Trophoblast cell (in vitro differentiated cells and primary cell): ENCODE results near the gene SMTN.

ENCODE experiments used
- DNase-seq, 2 donors: peaks; one replicate each; pipeline ENCODE4 v3.0.0-alpha.2; 2016
- H2AFZ ChIP-seq: 2 replicates; pipeline ENCODE4 v1.6.1; 2013; ENCODE audit warnings: low read length, moderate library complexity, mild to moderate bottlenecking; ENCODE audit not compliant: insufficient read depth, poor library complexity
- H2AK5ac ChIP-seq: 2 replicates; pipeline ENCODE4 v1.6.1; 2013; ENCODE audit warnings: mild to moderate bottlenecking, low read length
- H2BK120ac ChIP-seq: 2 replicates; pipeline ENCODE4 v1.6.1; 2013; ENCODE audit warnings: low read length, mild to moderate bottlenecking, moderate library complexity; ENCODE audit not compliant: insufficient read depth, poor library complexity
- H2BK12ac ChIP-seq: 2 replicates; pipeline ENCODE4 v1.6.1; 2013; ENCODE audit warnings: mild to moderate bottlenecking, low read length, moderate library complexity
- H2BK5ac ChIP-seq: 2 replicates; pipeline ENCODE4 v1.6.1; 2013; ENCODE audit warnings: low read length, low read depth, moderate library complexity, mild to moderate bottlenecking; ENCODE audit not compliant: poor library complexity
- H3K14ac ChIP-seq: 2 replicates; pipeline ENCODE4 v1.6.1; 2013; ENCODE audit warnings: mild to moderate bottlenecking, low read length
- H3K18ac ChIP-seq: 2 replicates; pipeline ENCODE4 v1.6.1; 2013; ENCODE audit warnings: mild to moderate bottlenecking, low read length
- H3K23ac ChIP-seq: 2 replicates; pipeline ENCODE4 v1.6.1; 2013; ENCODE audit warnings: low read length
- H3K27ac ChIP-seq: 2 replicates; pipeline ENCODE4 v1.5.1; 2013; ENCODE audit warnings: low read depth, mild to moderate bottlenecking, inconsistent platforms, low read length, moderate library complexity
- H3K27me3 ChIP-seq: 2 replicates; pipeline ENCODE4 v1.6.1; 2013; ENCODE audit warnings: inconsistent platforms, mild to moderate bottlenecking, low read length, moderate library complexity; ENCODE audit not compliant: insufficient read depth
- H3K36me3 ChIP-seq, 2 experiments: 1 replicate in 1 of 2; 2 replicates in 1 of 2; pipeline ENCODE4 v1.6.1; 2013; ENCODE audit warnings: low read length in 2 of 2, mild to moderate bottlenecking in 2 of 2, moderate library complexity in 1 of 2; ENCODE audit not compliant: insufficient read depth in 2 of 2, control insufficient read depth in 1 of 2
- H3K4ac ChIP-seq: 2 replicates; pipeline ENCODE4 v1.6.1; 2013; ENCODE audit warnings: low read depth, mild to moderate bottlenecking, low read length, moderate library complexity
- H3K4me1 ChIP-seq, 2 experiments: 1 replicate in 1 of 2; 2 replicates in 1 of 2; pipeline ENCODE4 v1.6.1; 2013; ENCODE audit warnings: low read length in 2 of 2, mild to moderate bottlenecking in 2 of 2, moderate library complexity in 1 of 2; ENCODE audit not compliant: insufficient read depth in 2 of 2, control insufficient read depth in 1 of 2
- H3K4me2 ChIP-seq: 2 replicates; pipeline ENCODE4 v1.6.1; 2013; ENCODE audit warnings: inconsistent platforms, mild to moderate bottlenecking, low read length, moderate library complexity
- H3K4me3 ChIP-seq: 2 replicates; pipeline ENCODE4 v1.5.1; 2013; ENCODE audit warnings: mild to moderate bottlenecking, low read depth, low read length, inconsistent platforms
- H3K79me1 ChIP-seq: one replicate; pipeline ENCODE4 v1.6.1; 2013; ENCODE audit warnings: low read length
- H3K79me2 ChIP-seq: 2 replicates; pipeline ENCODE4 v1.6.1; 2013; ENCODE audit warnings: low read length, mild to moderate bottlenecking; ENCODE audit not compliant: control insufficient read depth, insufficient read depth, poor library complexity
- H3K9ac ChIP-seq: 2 replicates; pipeline ENCODE4 v1.6.1; 2013; ENCODE audit warnings: mild to moderate bottlenecking, low read length
- H3K9me3 ChIP-seq: 2 replicates; pipeline ENCODE4 v1.6.1; 2013; ENCODE audit warnings: low read depth, mild to moderate bottlenecking, control low read depth, inconsistent platforms, low read length; ENCODE audit not compliant: insufficient read depth
- H4K12ac ChIP-seq: 2 replicates; pipeline ENCODE4 v1.6.1; 2013; ENCODE audit warnings: low read depth, mild to moderate bottlenecking, low read length, moderate library complexity
- H4K8ac ChIP-seq: 2 replicates; pipeline ENCODE4 v1.6.1; 2013; ENCODE audit warnings: low read depth, mild to moderate bottlenecking, low read length, moderate library complexity
- H4K91ac ChIP-seq: one replicate; pipeline ENCODE4 v1.6.1; 2013; ENCODE audit warnings: low read depth, mild to moderate bottlenecking, low read length, moderate library complexity
- WGBS: extraction: QIAGEN DNeasy Blood & Tissue Kit; methylation state at CpG from one replicate; pipeline ENCODE4 v1.1.7; 2013; ENCODE audit warnings: missing lambda C conversion rate; ENCODE audit not compliant: insufficient read length, insufficient coverage; ENCODE audit errors: extremely low coverage; 5-methylcytosine and 5-hydroxymethylcytosine counted together

SMTN gene

GRCh38 chr22:31040542-31041398 is 40.3 kb upstream of the SMTN start:
- Histone ChIP-seq H3K27me3 (no peaks in the 10 kb centered on the region), H2AFZ (no peak overlapping the region), H4K8ac (no peak overlapping the region), H3K4ac (no peak overlapping the region), H4K91ac (no peak overlapping the region), H3K27ac (no peak overlapping the region), H3K18ac (no peak overlapping the region), H3K14ac (no peak overlapping the region), H3K4me1 (peaks cover 6 to 7% of the 10 kb centered on the region in 2 experiments), H2BK12ac (no peak overlapping the region), H2BK5ac (no peak overlapping the region), H4K12ac (no peak overlapping the region), H3K4me2 (no peak overlapping the region), H3K4me3 (no peak overlapping the region), H3K9me3 (no peaks in the 10 kb centered on the region), H3K23ac (no peak overlapping the region), H3K79me2 (no peaks in the 10 kb centered on the region), H3K9ac (no peak overlapping the region), H3K79me1 (no peaks in the 10 kb centered on the region), H2AK5ac (no peak overlapping the region), H3K36me3 (no peaks in the 10 kb centered on the region), H2BK120ac (no peak overlapping the region)
- no peak for DNase-seq
- no CpG with 5 or more reads among the region's 3 CpGs for WGBS

- Histone ChIP-seq H3K4me3 (no peak overlapping the region), H2AFZ (no peak overlapping the region), H4K12ac (no peak overlapping the region), H3K14ac (no peak overlapping the region), H4K91ac (no peak overlapping the region), H2BK5ac (no peak overlapping the region), H3K36me3 (no peaks in the 10 kb centered on the region), H2BK12ac (no peak overlapping the region), H2BK120ac (no peak overlapping the region), H3K4ac (no peak overlapping the region), H3K27ac (no peak overlapping the region), H3K4me2 (no peak overlapping the region), H2AK5ac (no peak overlapping the region), H3K27me3 (no peaks in the 10 kb centered on the region), H3K18ac (no peak overlapping the region), H3K79me1 (peaks cover 1% of the 10 kb centered on the region), H3K79me2 (no peaks in the 10 kb centered on the region), H4K8ac (no peak overlapping the region), H3K4me1 (peaks cover 5 to 12% of the 10 kb centered on the region in 2 experiments), H3K23ac (no peak overlapping the region), H3K9ac (no peak overlapping the region), H3K9me3 (no peaks in the 10 kb centered on the region)
- no CpG with 5 or more reads among the region's 13 CpGs for WGBS
- DNase-seq, result no peak
Observed at GRCh38 chr22:31044262-31044861, 36.8 kb upstream of the SMTN start.

DNA sequence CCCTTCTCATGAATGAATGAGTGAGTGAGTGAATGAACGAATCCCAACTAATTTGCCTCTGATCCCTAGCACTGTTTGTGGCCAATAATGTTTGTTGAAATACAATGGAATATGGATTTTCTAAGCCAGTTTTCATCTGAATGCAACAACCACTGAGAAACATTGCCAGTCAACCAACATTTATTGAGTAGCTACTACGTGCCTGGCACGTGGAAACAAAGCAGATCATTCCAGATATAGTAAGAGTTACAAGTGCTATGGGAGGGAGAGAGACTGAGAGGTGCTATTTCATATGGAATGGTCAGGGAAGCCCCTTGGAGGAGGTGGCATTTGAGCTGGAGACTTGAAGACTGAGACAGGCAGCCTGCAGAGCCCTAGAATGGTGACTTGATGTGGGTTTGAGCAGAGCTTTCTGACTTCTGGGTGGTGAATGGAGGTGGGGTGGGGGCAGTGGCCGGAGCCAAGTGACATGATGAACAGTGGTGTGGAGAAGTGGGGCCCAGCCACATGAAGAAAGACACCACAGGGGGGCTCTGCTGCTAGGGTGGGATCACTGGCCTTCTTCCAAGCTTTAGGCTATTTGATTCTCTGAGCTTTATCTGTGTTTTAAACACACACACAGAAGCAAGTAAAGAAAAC is 35.1 kb upstream of the SMTN start:
- Histone ChIP-seq H3K18ac (no peak overlapping the region), H3K36me3 (no peaks in the 10 kb centered on the region), H4K91ac (peak overlapping the region; percentile 21), H3K27me3 (no peaks in the 10 kb centered on the region), H3K9me3 (no peaks in the 10 kb centered on the region), H2AFZ (no peak overlapping the region), H4K8ac (peak overlapping the region; percentile 34), H3K9ac (no peak overlapping the region), H2AK5ac (no peak overlapping the region), H3K4me1 (peaks cover 5 to 14% of the 10 kb centered on the region in 2 experiments), H3K14ac (no peak overlapping the region), H3K4me2 (no peak overlapping the region), H3K79me1 (peaks cover 1% of the 10 kb centered on the region), H2BK120ac (no peak overlapping the region), H3K4ac (no peak overlapping the region), H3K79me2 (no peaks in the 10 kb centered on the region), H3K27ac (no peak overlapping the region), H3K23ac (no peak overlapping the region), H4K12ac (no peak overlapping the region), H2BK12ac (peak overlapping the region; percentile 56), H3K4me3 (no peak overlapping the region), H2BK5ac (no peak overlapping the region)
- no CpG with 5 or more reads among the region's 4 CpGs for WGBS
- no peak for DNase-seq

GRCh38 chr22:31046539-31047226 is 34.4 kb upstream of the SMTN start:
- H3K18ac ChIP-seq, result no peak overlapping the region
- H3K4me2 ChIP-seq, result no peak overlapping the region
- H3K14ac ChIP-seq, result no peak overlapping the region
- H3K9ac ChIP-seq, result no peak overlapping the region
- no CpG with 5 or more reads among the region's 11 CpGs for WGBS
- no peaks in the 10 kb centered on the region for H3K79me2 ChIP-seq
- H3K36me3 ChIP-seq, result no peaks in the 10 kb centered on the region
- H2AK5ac ChIP-seq, result no peak overlapping the region
- no peak overlapping the region for H3K27ac ChIP-seq
- no peaks in the 10 kb centered on the region for H3K9me3 ChIP-seq
- H3K4me1 ChIP-seq, result peaks cover 5 to 14% of the 10 kb centered on the region in 2 experiments
- DNase-seq, result no peak
- H4K8ac ChIP-seq, result peak overlapping the region; percentile 69
- no peak overlapping the region for H4K12ac ChIP-seq
- H3K23ac ChIP-seq, result no peak overlapping the region
- no peak overlapping the region for H2BK120ac ChIP-seq
- no peak overlapping the region for H2BK5ac ChIP-seq
- peaks cover 1% of the 10 kb centered on the region for H3K79me1 ChIP-seq
- H4K91ac ChIP-seq, result peak overlapping the region; percentile 33
- no peak overlapping the region for H3K4me3 ChIP-seq
- no peaks in the 10 kb centered on the region for H3K27me3 ChIP-seq
- peak overlapping the region; percentile 11 for H2AFZ ChIP-seq
- peak overlapping the region; percentile 35 for H2BK12ac ChIP-seq
- H3K4ac ChIP-seq, result no peak overlapping the region
